ENCODE measurements around the gene CHRNA5.

DNA sequence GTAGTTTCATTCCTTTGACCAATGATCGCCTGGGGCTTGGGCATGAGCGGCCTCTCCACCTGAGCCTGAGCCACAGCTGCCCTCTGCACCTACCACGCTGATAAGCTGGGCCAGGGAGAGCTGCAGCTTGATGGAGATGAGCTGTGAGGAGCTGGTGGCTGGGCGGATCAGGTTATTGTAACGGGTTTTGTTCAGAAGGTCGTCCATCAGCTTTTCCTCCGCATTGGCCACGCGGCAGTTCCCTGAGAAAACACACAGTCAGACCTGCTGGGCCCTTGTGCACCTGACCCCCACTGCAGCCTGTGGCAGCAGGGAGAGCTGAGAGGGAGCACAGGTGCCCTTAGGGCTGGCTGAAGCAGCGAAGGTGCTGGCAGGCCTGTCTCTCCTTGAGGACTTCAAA, 70.0 kb downstream of the CHRNA5 start:
- TF ChIP-seq, protein P1, sequence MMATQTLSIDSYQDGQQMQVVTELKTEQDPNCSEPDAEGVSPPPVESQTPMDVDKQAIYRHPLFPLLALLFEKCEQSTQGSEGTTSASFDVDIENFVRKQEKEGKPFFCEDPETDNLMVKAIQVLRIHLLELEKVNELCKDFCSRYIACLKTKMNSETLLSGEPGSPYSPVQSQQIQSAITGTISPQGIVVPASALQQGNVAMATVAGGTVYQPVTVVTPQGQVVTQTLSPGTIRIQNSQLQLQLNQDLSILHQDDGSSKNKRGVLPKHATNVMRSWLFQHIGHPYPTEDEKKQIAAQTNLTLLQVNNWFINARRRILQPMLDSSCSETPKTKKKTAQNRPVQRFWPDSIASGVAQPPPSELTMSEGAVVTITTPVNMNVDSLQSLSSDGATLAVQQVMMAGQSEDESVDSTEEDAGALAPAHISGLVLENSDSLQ (IDR thresholded peaks at IDR 0.05) = no peak
- TF ChIP-seq FOXK2 (IDR thresholded peaks at IDR 0.05) (no peak), FOXM1 (IDR thresholded peaks at IDR 0.05; ENCODE audit: borderline replicate concordance) (no peak), SP1 (IDR thresholded peaks at IDR 0.05) (no peak), BHLHE40 (IDR thresholded peaks at IDR 0.05; ENCODE audit: borderline replicate concordance) (no peak), HDGF (IDR thresholded peaks at IDR 0.05; ENCODE audit: borderline replicate concordance) (no peak)
